ENCODE data around the gene MRPL34.

Gene MRPL34

GRCh38 chr19:17311455-17312188 lies 6.0 kb downstream of the MRPL34 start:
- DNase-seq, result no peak

DNA sequence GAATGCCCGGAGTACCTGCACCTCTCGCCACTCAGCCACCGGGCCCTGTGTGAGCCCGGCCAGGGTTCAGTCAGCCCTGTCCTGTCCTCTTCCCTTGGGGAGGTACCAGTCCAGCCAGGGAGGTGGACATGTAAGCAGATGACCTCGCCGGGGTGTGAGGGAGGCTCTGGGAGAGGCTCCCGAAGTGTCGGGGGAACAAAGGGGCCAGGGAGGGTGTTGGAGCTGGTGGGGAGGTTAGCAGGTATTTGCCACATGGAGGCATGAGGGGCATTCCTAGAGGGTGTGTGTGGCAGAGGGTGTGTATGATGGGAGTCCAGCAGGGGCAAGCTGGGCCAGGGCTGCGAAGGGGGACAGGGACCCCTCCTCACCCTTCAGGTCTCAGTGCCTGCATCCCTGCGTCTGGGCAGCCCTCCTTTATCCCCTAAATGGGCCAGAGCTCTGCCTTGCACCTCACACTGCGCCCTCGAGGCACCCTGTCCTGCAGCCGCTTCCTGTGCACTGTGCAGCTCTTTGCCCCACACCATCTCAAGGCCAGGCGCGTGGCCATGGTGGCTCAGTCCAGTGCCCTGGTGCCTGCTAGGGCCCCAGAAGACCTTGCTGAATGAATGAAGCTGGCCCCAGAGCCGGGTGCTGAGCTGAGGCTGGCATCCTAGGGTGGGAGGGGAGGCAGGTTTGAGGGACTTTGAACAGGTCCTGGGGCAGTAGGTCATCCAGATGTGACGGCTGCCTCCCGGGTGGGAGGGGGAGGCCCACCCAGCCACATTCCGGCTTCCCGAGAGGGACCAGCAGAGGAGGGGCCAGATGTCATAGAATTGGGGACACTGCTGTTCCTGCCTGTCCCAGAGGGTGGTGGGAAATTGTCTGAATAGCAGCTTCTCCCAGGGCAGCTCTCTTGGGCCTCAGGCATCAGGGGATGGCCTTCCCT lies 6.8 kb downstream of the MRPL34 start:
- no peak for DNase-seq

DNA sequence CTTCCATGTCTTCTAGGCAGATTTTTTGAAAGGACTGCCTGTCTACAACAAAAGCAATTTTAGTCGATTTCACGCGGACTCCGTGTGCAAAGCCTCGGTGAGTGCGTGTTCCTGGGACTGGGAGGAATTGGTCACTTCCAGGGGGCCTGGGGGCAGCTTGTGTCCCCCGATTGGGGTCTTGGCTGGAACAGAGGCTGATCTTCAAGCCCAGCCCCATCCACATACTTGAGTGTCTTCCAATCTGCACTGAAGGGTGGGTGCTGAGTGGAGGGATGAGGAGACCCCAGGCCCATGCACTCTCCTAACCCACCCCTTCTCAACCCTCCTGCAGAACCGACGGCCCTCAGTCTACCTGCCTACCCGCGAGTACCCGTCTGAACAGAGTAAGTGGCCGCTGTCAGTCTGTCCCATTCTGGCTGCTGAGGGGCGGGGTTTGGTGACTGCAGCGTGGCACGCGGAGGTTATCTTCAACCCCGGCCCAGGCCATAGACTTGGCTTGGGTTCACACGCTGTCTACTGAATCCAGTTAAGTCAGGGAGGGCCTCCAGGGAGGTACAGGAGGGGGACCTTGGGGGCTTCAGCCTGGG lies 8.4 kb downstream of the MRPL34 start:
- no peak for DNase-seq

DNA sequence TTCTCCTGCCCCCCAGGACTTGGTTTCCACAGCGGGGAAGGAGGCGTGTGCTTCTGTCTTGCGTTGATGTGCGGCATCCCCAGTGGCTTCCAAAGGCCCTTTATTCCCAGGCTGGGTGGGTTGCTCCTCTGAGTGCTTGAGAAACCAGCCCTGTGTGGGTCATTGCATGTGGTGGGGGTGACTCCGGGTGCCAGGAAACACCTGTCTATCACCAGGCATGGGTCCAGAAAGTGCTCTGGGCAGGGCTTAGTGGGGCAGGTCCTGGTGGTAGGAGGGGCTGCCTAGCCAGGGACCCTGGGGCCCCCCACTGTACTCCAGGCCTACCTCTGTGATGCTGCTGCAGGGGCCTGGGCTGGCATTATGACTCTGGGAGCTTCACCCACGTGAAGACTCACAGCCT lies 13.3 kb downstream of the MRPL34 start:
- no peak for DNase-seq

- no peak for DNase-seq
Observed at GRCh38 chr19:17319473-17320238, 14.0 kb downstream of the MRPL34 start.

- DNase-seq, result no peak
Observed at GRCh38 chr19:17320435-17320834, 14.8 kb downstream of the MRPL34 start.

GRCh38 chr19:17321655-17322489 lies 16.2 kb downstream of the MRPL34 start:
- DNase-seq, result no peak

GRCh38 chr19:17322854-17323253 lies 17.2 kb downstream of the MRPL34 start:
- DNase-seq, result no peak

DNA sequence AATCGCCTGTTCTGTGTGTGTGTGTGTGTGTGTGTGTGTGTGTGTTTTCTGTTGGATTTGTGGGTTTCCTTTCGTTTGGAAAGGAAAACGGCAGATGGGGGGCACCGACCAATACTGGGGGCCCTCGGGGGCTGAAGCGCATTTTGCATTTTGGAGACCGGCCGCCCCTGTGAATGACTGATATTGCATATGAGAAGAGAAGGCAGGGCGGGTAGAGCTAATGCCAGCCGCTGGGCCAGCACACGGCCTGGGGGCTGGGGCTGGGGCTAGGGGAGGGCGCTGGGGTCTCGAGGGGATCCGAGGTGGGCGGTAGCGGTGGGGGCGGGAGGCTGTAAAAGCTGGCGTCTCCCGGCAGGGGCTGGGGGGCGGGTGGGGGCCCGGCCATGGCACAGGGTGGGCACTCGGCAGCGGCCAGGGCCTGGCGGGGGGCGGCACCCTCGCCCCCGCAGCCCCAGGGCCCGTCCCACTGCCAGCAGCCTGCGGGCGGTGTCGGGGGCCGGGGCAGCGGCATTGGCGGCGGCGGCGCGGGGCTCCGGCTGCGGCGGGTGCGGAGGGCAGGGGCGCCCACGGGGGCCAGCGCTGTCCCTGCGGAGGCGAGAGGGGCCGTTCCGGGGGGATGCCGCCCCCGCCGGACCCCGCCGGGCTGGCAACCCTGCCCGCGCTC lies 17.8 kb downstream of the MRPL34 start:
- DNase-seq, result no peak

DNA sequence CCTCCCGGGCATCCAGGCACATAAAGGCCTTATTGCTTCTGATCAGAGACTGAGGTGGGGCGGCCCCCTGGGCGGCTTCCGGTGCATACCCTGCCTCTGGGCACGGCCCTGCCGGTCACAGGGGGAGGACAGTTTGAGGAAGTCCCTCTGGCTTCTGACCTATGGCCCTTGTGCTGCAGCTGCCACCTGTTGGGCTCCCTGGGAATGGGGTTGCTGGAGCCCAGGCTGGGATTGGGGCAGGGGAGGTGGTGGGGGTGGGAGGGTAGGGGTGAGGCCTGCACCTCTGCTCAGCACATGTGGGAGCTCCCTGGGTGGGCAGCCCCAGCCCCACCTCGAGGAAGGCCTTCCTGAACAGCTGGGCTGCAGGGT lies 18.3 kb downstream of the MRPL34 start:
- no peak for DNase-seq

DNA sequence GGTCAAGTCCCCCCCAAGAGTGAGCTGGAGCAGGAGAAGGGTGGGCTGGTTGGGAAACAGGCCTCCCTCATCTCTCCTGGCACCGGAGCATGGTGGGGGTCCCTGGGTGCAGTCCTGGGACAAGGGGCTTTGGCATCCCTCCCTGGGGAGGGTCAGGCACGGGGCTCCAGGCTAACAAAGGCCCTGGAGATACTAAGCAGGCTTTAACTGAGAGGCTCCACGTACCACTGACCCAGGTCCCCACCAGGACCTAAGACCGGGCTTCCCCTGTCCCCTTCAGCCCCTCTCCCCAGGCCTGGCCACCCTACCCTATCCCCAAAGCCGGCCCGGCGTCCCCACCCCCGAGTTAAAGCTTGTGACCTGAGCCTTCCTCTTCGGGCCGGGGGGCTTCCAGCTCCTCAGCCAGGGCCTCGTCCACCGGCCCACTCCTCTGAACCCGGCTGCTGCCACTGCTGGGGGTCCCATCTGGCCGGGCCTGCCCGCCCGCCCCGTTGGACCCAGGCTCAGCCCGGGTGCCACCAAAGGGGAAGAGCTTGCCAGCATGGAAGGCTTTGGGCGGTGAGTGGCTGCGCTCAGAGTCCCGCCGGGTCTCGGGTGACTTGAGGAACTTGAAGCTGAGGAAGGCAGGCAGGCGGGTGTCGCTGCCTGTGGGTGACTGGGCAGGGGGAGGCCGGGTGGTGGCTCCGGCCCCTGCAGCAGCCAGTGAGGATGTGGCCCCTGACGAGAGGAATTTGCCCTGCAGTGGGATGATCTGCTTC lies 18.9 kb downstream of the MRPL34 start:
- no peak for DNase-seq

DNA sequence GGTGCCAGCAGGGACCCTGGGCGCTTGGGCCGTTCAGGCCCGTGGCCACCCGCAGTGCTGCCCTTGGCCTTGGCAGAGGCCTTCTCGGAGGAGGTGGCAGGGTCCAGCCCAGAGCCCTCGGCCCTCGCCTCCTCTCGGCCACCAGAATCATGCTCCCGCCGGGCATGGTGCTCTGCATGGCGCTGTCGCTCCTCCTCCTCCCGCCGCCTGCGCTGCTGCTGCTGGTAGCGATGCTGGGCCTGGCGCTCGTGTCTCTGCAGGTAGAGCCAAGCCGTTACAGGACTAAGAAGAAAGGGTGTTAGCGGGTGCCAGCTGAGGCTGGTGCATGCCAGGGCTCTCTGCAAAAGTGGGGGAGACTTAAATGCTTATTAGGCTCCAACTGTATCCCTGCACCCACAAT lies 19.5 kb downstream of the MRPL34 start:
- no peak for DNase-seq

- no peak for DNase-seq
Observed at GRCh38 chr19:17325881-17326594, 20.4 kb downstream of the MRPL34 start.

DNA sequence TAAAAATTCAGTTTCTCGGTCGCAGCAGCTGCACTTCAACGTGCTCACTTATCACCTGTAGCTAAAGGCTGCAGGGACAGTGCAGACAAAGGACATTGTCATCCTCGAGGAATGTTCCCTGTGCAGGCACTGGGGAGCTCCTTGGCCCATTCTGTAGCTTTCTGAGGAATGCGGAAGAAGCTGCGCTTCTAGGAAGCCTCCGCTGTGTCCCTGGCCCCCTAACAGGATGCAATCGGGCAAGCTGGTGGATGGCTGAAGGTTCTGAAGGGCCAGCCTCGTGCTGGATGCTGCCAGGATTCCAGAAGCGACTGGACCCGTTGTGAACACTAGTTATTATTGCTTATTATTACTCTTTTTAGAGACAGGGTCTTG lies 20.9 kb downstream of the MRPL34 start:
- DNase-seq, result no peak

DNA sequence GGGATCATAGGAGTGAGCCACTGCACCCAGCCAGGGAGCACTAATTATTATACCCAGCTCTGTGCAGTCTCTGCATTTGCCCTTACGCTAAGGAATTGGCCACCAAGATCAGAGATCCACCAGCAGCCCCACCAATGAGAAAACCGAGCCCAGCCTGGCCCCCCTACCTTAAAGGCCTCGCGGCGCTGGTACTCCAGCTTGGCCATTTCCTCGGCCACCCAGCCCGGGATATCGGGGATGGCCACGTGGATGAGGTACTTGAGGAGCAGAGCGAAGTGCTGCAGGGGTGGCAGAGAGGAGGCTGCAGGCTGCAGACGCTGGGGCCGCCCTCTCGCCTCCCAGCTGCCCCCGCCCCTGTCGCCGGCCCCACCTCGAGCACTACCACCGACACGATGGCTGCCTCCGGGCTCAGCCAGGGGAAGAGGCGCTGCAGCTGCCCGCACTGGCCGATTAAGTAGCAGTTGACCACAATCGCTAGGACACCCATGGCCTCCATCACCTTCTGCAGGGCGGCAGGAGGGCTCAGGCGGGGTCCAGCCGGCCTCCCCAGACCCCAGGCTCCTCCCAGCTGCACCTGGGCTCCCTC lies 21.5 kb downstream of the MRPL34 start:
- DNase-seq, result no peak

GRCh38 chr19:17327654-17328516 lies 22.2 kb downstream of the MRPL34 start:
- no peak for DNase-seq

DNA sequence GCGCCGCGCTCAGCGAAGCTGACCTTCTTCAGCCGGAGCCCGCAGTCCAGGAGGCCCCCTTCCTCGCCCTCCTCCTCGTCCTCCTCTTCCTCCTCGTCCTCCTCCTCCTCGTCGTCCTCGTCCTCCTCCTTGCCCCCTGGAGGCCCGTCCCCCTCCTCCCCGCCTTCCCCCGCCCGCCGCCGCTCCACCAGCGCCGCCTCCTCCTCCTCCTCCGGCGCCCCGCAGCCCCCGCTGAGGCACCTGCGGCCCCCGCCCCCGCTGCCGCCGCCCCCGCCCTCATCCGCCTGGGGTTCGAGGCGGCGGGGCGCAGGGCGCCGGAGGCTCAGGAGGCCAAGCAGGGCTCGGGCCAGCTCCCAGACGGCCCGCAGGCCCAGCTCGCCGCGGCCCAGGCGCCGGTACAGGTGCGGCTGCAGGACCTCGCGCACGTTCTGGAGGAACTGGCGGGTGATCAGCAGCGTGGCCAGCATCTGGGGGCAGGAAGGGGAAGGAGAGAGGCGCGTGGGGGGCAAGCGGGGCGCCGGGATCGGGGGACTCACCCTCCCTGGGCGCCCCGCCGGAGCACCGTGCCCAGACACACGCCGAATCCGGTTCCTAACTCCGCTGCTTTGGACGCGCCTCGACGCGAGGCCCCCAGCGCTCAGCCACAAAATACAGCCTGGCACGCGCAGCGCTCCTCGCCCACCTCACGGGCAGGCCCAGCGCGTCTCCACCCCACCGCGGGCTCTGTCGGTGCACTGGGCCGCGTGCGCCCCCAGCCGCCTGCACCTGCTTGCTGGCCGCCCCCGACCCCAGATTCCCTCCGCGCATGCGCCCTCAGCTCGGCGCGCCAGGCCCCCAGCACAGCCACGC lies 23.1 kb downstream of the MRPL34 start:
- no peak for DNase-seq
